HFFc6 (cell line): ENCODE results near the gene DAZAP1. TPM values are rescaled to one million over a fixed set of nuclear protein-coding genes. Genes with fewer than 3 reads are reported as not detected.

Experiments
- DNase-seq: peaks from one replicate; pipeline ENCODE4 v3.0.0-alpha.2; 2018
- H3K27ac Mint-ChIP-seq: 2 replicates; pipeline ENCODE4 v1.8.0; 2020; ENCODE audit warnings: mild to moderate bottlenecking, mixed read lengths
- H3K27me3 Mint-ChIP-seq: 2 replicates; pipeline ENCODE4 v1.8.0; 2021; ENCODE audit warnings: mild to moderate bottlenecking, moderate library complexity, mixed read lengths; ENCODE audit not compliant: insufficient read depth
- H3K36me3 Mint-ChIP-seq: 2 replicates; pipeline ENCODE4 v1.8.0; 2021; ENCODE audit warnings: low read depth, mixed read lengths
- H3K4me1 Mint-ChIP-seq: 2 replicates; pipeline ENCODE4 v1.8.0; 2020; ENCODE audit warnings: low read depth, mixed read lengths
- H3K4me3 Mint-ChIP-seq: 2 replicates; pipeline ENCODE4 v1.8.0; 2020; ENCODE audit warnings: mild to moderate bottlenecking, moderate library complexity, mixed read lengths
- H3K9me3 Mint-ChIP-seq: 2 replicates; pipeline ENCODE4 v1.8.0; 2020; ENCODE audit warnings: mild to moderate bottlenecking, mixed read lengths
- CTCF ChIP-seq: fragments of 200-600 bp; sonication (generic); IDR thresholded peaks from 2 replicates; pipeline ENCODE4 v1.5.0; 2021; ENCODE audit warnings: antibody characterized with exemption, mild to moderate bottlenecking
- total RNA-seq, 6 experiments: library from RNA; stranded (reverse); fragmentation: NEBNext Ultra II Directional; extraction: Animal tissue kit (Norgen Biotek cat#: 25700); gene quantifications; 2 replicates in 1 of 6; 3 replicates in 5 of 6; pipeline ENCODE4 v1.2.3, GENCODE V29; 2021

The DAZAP1 gene
- total RNA-seq, 6 experiments from 2014 or later = 87.2 to 109 (median 103) TPM

- H3K4me3 Mint-ChIP-seq = no peak overlapping the region
- no peaks in the 10 kb centered on the region for H3K9me3 Mint-ChIP-seq
Measured at GRCh38 chr19:1472231-1473084, 65.1 kb downstream of the DAZAP1 start.

GRCh38 chr19:1473085-1473851 is 65.9 kb downstream of the DAZAP1 start:
- H3K4me1 Mint-ChIP-seq = 0 out of 2 replicates have a peak, but pooled peaks cover 5% of the 10 kb centered on the region
- no peak overlapping the region for H3K27ac Mint-ChIP-seq

More at GRCh38 chr19:1472231-1473084, 65.1 kb downstream of the DAZAP1 start:
- H3K27me3 Mint-ChIP-seq = peaks cover 8% of the 10 kb centered on the region
- TF ChIP-seq CTCF = no peak
- no peak for DNase-seq
- H3K27ac Mint-ChIP-seq = no peak overlapping the region
- H3K4me1 Mint-ChIP-seq = 0 out of 2 replicates have a peak, but pooled peaks cover 4% of the 10 kb centered on the region
- no peaks in the 10 kb centered on the region for H3K36me3 Mint-ChIP-seq

GRCh38 chr19:1474011-1474764 is 66.8 kb downstream of the DAZAP1 start:
- no peaks in the 10 kb centered on the region for H3K9me3 Mint-ChIP-seq
- peaks cover 8% of the 10 kb centered on the region for H3K4me1 Mint-ChIP-seq
- peaks cover 9% of the 10 kb centered on the region for H3K27me3 Mint-ChIP-seq
- H3K27ac Mint-ChIP-seq = no peak overlapping the region
- no peak overlapping the region for H3K4me3 Mint-ChIP-seq
- DNase-seq = no peak
- H3K36me3 Mint-ChIP-seq = no peaks in the 10 kb centered on the region; the same call in 1 of the 2 replicates
- TF ChIP-seq CTCF = no peak

More at GRCh38 chr19:1473085-1473851, 65.9 kb downstream of the DAZAP1 start:
- Mint-ChIP-seq H3K9me3 (no peaks in the 10 kb centered on the region), H3K4me3 (no peak overlapping the region), H3K36me3 (no peaks in the 10 kb centered on the region), H3K27me3 (peaks cover 8% of the 10 kb centered on the region)
- no peak for TF ChIP-seq CTCF
- DNase-seq = no peak

GRCh38 chr19:1474765-1475351 is 67.5 kb downstream of the DAZAP1 start:
- no peaks in the 10 kb centered on the region; the same call in 1 of the 2 replicates for H3K36me3 Mint-ChIP-seq
- no peak for DNase-seq
- peaks cover 9% of the 10 kb centered on the region for H3K27me3 Mint-ChIP-seq
- TF ChIP-seq CTCF = no peak
- H3K9me3 Mint-ChIP-seq = no peaks in the 10 kb centered on the region
- no peak overlapping the region for H3K27ac Mint-ChIP-seq
- H3K4me1 Mint-ChIP-seq = peaks cover 11% of the 10 kb centered on the region
- no peak overlapping the region for H3K4me3 Mint-ChIP-seq
